ENCODE data around the gene BLOC1S1. TPM values are rescaled to one million over a fixed set of nuclear protein-coding genes. Genes with fewer than 3 reads are reported as not detected.
"Not testable (repeated sequence)": the region's sequence is repeated elsewhere in the genome, so short reads cannot be mapped to it uniquely, and the experiment has no call there.

BLOC1S1 gene
- total RNA-seq, 1 experiment from 2014 or later = 69.8 TPM

DNA sequence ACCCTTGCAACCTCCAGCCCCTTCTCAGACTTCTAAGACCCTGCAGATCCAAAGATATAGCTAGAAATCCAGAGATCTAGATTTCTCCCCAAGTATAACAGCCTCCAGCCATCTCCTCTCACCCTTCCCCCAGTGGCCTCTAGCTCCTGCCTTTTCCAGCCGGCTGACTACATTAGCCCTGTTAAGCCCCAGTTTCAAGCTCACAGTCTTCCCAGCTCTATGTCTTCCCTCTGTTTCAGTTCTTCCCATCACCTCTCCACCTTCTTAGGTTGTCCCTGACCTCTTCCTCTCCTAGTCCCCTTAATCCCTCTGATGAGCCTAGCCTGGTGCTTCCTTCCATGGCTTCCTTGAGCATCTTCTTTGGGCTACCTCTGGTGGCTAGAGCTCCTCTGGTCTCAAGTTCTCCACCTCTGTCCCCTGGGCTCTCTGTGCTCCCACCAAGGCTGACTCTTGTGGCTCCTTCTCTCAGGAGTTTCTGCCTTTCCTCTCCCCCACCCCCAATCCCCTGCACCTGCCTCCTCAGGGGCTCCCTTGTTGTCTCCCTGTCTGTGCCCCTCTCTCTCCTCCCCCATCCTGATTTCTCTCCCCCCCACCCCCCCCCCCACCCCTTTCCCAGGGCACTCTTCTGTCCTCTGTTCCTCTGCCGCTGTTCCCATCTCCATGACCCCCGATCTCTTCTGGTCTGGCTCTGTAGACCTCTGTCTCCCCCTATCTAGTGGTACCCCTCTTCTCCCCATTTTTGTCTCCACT, 26.3 kb downstream of the BLOC1S1 start:
- DNase-seq (ENCODE audit: extremely low read depth, low read depth) = no peak

GRCh38 chr12:55742719-55743405, 27.0 kb downstream of the BLOC1S1 start, which contains the start of gene GDF11:
Gene GDF11, plus strand, starts transcription at chr12:55743122. Its CDS starts 195 bp downstream, at chr12:55743317.
- DNase-seq (ENCODE audit: extremely low read depth, low read depth) = peak; percentile 69

DNA sequence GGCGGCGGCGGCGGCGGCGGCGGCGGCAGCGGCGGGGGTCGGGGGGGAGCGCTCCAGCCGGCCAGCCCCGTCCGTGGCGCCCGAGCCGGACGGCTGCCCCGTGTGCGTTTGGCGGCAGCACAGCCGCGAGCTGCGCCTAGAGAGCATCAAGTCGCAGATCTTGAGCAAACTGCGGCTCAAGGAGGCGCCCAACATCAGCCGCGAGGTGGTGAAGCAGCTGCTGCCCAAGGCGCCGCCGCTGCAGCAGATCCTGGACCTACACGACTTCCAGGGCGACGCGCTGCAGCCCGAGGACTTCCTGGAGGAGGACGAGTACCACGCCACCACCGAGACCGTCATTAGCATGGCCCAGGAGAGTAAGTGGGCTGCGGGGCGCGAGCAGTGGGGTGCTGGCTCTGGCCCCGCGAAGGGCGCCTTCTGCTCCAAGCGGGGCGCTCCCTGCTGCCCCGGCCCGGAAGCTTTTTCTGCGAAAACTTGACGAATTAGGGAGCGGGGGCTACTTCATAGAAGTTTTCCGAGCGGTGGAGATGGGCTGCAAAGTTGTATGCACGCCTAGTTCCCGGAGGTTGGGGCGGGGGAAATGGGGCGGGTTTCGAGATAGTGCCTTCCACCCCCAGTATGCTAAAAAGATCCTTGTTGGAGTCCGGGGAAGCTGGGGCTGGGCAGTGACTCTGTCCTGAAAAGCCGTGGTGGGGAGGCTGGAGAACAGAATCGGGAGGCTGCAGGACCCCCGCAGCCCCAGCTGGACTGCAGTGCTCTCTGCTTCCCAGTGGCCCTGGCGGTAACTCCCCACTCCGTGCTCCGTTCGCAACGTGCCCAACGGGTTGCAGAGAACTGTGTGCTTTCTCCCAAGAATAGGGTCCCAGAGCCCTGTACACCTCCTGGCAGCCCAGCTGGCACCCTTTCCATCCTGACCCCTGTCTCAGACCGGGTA, 27.8 kb downstream of the BLOC1S1 start:
- peak; percentile 41 for DNase-seq (ENCODE audit: extremely low read depth, low read depth)

DNA sequence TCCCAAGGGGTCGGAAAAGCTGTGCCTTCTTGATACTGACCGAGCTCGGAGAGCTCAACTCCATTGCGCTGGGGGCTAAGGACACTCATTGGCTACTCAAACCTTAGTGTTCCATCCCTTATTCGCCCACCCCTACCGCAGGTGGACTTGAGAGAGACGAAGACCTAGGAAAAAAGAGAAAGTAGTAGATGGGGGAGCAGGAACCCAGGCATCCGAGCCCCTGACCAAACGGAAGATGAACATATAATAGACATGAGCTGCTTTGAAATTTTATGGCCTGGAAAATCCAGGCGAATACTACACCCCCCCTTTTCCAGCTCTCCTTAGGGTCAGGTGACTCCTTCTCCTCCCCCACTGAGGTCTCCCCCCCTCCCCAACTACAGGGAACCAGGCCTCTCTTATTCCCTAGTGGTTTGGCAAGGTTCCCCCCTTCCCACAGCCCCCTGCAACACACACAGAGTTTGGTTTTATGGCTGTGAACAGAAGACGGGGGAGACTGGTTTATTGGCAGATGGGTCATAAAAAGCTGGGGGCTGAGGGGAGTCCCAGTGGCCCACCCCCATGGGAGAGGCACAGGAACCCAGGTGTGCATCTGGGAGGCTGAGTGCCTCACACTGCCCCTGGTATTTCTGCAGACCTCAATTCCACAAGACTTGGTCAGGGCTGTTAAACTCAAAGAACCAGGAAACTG, 28.6 kb downstream of the BLOC1S1 start:
- DNase-seq (ENCODE audit: extremely low read depth, low read depth) = no peak

DNA sequence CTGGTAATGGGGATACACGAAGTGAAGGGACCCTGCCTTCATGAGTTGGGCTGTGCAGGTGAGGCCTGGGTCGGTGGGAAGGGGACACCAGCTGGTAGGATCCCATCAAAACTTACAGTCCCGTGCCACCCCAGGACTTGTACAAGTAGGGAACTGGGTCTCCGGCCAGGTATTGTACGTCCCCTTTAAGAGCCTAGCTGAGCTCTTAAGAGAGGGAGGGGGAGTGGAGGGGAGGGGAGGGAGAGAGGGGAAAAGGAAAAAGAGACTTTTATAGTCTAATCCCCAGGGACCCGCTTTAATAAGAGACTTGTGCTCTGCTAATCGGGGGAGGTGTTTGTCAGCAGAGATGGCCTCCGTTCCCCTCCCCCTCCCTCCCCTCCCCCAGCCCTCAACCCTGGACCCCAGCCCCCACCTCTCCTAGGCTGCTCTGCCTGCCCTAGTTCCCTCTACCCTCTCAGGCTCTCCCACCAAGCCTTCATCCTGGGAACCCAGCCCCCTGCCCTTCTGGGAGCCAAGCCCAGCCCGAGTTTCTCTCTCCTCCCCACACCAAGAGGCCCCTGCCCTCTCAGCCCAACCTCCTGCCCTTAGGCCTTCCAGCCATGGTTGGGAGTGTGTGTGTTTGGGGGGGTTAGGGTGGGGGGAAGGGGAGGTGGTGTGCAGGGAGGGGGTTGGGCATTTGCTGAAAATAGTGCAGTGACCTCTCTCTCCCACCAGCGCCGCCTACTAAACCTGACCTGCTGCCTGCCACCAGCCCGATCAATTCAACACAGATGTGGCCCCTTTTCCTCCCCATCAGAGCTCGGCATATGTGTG, 29.7 kb downstream of the BLOC1S1 start:
- DNase-seq (ENCODE audit: extremely low read depth, low read depth) = no peak

- DNase-seq (ENCODE audit: extremely low read depth, low read depth) = no peak
Observed at GRCh38 chr12:55746174-55746912, 30.5 kb downstream of the BLOC1S1 start.

- no peak for DNase-seq (ENCODE audit: extremely low read depth, low read depth)
Observed at GRCh38 chr12:55746913-55747231, 31.0 kb downstream of the BLOC1S1 start.

GRCh38 chr12:55748230-55748993, 32.6 kb downstream of the BLOC1S1 start:
- DNase-seq (ENCODE audit: extremely low read depth, low read depth) = no peak

DNA sequence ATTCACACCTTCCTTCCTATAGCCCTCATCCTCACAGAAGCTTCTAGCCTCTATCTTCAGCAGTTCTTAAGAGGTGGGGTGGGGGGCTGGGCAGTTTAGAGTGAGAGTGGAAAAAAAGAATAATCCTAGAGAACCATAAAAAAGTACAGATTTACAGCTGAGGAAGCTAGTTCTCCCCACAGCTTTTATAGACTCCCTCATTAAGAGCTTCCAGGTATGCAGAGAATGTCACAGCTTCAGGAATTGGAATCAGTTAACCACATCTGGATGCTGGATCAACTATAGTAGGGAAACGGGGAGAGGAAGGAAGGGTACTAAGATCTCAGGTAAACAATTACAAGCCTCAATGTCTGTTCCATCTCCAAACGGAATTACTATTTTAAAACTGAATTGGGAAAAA, 39.4 kb downstream of the BLOC1S1 start:
- no peak for DNase-seq (ENCODE audit: extremely low read depth, low read depth)

DNA sequence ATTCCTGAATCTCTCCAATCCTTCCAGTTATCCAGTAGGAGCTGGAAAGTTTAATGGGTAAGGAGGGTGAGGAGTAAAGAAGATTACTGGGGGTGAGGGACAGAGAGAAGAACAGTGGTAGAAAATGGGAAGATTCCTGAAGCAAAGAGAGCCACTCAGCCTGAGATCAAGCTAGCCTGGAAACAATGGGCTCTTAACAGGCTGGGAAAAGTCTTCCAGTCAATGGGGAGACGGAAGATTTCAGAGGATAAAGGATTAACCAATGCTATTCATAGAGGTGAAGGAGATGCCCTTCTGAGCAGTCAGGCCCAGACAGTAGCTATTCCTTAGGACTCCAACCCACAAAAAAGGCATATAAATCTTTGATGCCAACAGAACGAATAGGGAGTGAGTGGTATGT, 41.9 kb downstream of the BLOC1S1 start:
- no peak for DNase-seq (ENCODE audit: extremely low read depth, low read depth)

DNA sequence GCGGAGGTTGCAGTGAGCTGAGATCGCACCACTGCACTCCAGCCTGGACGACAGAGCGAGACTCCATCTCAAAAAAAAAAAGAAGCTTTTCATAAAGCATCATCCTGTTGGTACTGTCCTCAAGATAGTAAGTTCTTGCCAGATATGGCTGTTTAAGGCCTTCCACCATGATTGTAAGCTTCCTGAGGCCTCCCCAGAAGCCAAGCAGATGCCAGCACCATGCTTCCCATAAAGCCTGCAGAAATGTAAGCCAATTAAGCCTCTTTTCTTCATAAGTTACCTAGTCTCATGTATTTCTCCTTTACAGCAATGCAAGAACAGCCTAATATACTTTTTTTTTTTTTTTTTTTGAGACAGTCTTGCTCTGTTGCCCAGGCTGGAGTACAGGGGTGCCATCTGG, 42.7 kb downstream of the BLOC1S1 start:
- not testable (repeated sequence) for DNase-seq (ENCODE audit: extremely low read depth, low read depth)

- no peak for DNase-seq (ENCODE audit: extremely low read depth, low read depth)
Observed at GRCh38 chr12:55760663-55761062, 44.8 kb downstream of the BLOC1S1 start.

GRCh38 chr12:55762646-55763045, 46.8 kb downstream of the BLOC1S1 start:
- no peak for DNase-seq (ENCODE audit: extremely low read depth, low read depth)

DNA sequence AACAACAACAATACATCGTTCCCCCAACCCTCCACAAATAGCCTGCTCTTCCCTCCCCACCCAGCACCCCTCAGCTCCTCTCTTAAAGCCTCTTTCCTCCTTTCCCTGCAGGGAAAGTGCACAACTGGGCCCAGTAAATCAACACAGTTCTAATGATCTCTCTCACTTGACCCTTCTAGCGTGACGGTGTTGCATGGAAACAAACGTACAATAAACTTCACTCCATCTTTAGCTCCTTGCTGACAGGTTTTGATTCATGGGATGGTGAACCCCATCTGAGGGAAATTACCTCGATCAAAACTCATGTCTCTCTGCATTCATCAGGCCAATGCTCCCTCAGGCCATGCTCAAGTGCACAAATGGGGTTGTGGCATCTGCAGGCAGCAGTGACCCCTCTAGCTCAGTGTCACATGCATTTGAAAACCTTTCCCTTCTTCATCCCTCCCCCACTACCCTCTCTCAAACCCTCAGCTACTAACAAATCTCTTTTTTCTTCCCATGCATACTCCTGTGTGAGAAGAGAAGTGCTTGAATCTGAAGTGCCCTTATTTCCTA, 50.0 kb downstream of the BLOC1S1 start:
- no peak for DNase-seq (ENCODE audit: extremely low read depth, low read depth)

DNA sequence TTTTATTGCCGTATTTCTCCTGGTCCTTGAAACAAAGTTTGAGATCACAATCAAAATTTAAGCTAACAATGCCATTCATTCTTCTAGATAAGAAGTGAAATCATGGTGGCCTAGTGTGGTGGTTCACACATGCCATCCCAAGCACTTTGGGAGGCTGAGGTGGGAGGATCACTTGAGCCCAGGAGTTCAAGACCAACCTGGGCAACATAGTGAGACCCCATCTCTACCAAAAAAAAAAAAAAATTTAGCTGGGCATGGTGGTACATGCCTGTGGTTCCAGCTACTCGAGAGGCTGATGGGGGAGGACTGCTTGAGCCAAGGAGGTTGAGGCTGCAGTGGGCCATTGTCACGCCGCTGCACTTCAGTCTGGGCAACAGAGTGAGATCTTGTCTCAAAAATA, 51.3 kb downstream of the BLOC1S1 start:
- DNase-seq (ENCODE audit: extremely low read depth, low read depth) = no peak
